GM19351 (cell line): ENCODE data around the gene RAB5IF.
"Not testable (repeated sequence)": the region's sequence is repeated elsewhere in the genome, so short reads cannot be mapped to it uniquely, and the experiment has no call there.

ENCODE experiments used
- ATAC-seq: cut with Tn5 transposase; IDR thresholded peaks from one replicate; pipeline ENCODE4 v1.9.1; 2021; ENCODE audit warnings: mild to moderate bottlenecking, moderate library complexity; ENCODE audit not compliant: unreplicated experiment

RAB5IF gene

GRCh38 chr20:36605399-36606157 lies at the start of gene RAB5IF:
Gene RAB5IF, plus strand, starts transcription at chr20:36605779. Its CDS starts 173 bp downstream, at chr20:36605952.
- ATAC-seq = peak; percentile 85

- no peak for ATAC-seq
Measured at GRCh38 chr20:36562724-36563123, 42.9 kb upstream of the RAB5IF start.

GRCh38 chr20:36563374-36563773 lies 42.2 kb upstream of the RAB5IF start:
- ATAC-seq = no peak

GRCh38 chr20:36564078-36564725 lies 41.4 kb upstream of the RAB5IF start:
- not testable (repeated sequence) for ATAC-seq

GRCh38 chr20:36564726-36565121 lies 40.9 kb upstream of the RAB5IF start:
- not testable (repeated sequence) for ATAC-seq

- no peak for ATAC-seq
Measured at GRCh38 chr20:36565520-36565919, 40.1 kb upstream of the RAB5IF start.

- no peak for ATAC-seq
Measured at GRCh38 chr20:36569847-36570429, 35.6 kb upstream of the RAB5IF start.

- no peak for ATAC-seq
Measured at GRCh38 chr20:36571564-36572504, 33.7 kb upstream of the RAB5IF start.

- ATAC-seq = peak; percentile 18
Measured at GRCh38 chr20:36572701-36573102, 32.9 kb upstream of the RAB5IF start.

GRCh38 chr20:36573103-36573797 lies 32.3 kb upstream of the RAB5IF start, which contains the start of gene TGIF2:
Gene TGIF2, plus strand, starts transcription at chr20:36573597. Its CDS starts 5,178 bp downstream, at chr20:36578775.
- peak; percentile 61 for ATAC-seq

- no peak for ATAC-seq
Measured at GRCh38 chr20:36573798-36574365, 31.7 kb upstream of the RAB5IF start.

- no peak for ATAC-seq
Measured at GRCh38 chr20:36574366-36575135, 31.0 kb upstream of the RAB5IF start.

GRCh38 chr20:36576081-36576445 lies 29.5 kb upstream of the RAB5IF start:
- ATAC-seq = no peak

- ATAC-seq = no peak
Measured at GRCh38 chr20:36578356-36579041, 27.1 kb upstream of the RAB5IF start.

GRCh38 chr20:36579996-36580545 lies 25.5 kb upstream of the RAB5IF start:
- ATAC-seq = no peak

GRCh38 chr20:36582322-36582721 lies 23.3 kb upstream of the RAB5IF start:
- ATAC-seq = no peak

- ATAC-seq = no peak
Measured at GRCh38 chr20:36582821-36583220, 22.8 kb upstream of the RAB5IF start.

- no peak for ATAC-seq
Measured at GRCh38 chr20:36584018-36584481, 21.5 kb upstream of the RAB5IF start.
